ENCODE results near the gene ATE1.

DNA sequence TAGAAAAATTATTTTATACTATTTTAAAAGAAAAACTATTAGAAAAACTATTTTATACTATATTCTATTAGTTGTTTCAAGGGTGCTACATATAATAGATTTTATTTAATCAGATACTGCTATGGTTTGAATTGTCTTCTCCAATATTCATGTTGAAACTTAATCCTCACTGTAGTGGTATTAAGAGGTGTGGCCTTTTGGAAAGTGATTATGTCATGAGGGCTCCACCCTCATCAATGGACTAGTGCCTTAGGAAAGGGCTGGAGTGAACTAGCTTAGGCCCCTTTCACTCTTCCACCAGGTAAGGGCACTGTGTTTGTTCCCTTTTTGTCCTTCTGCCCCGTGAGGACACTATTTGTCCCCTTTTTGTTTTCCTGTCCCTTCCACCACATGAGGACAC is 111.6 kb downstream of the ATE1 start:
- TF ChIP-seq, protein P1, sequence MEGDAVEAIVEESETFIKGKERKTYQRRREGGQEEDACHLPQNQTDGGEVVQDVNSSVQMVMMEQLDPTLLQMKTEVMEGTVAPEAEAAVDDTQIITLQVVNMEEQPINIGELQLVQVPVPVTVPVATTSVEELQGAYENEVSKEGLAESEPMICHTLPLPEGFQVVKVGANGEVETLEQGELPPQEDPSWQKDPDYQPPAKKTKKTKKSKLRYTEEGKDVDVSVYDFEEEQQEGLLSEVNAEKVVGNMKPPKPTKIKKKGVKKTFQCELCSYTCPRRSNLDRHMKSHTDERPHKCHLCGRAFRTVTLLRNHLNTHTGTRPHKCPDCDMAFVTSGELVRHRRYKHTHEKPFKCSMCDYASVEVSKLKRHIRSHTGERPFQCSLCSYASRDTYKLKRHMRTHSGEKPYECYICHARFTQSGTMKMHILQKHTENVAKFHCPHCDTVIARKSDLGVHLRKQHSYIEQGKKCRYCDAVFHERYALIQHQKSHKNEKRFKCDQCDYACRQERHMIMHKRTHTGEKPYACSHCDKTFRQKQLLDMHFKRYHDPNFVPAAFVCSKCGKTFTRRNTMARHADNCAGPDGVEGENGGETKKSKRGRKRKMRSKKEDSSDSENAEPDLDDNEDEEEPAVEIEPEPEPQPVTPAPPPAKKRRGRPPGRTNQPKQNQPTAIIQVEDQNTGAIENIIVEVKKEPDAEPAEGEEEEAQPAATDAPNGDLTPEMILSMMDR (IDR thresholded peaks at IDR 0.05; ENCODE audit: low read length) = no peak
- TF ChIP-seq EZH2 (IDR thresholded peaks at IDR 0.05; ENCODE audit: borderline replicate concordance, low read length) = no peak

Data from OCI-LY1 (cell line).